ENCODE measurements around the gene TMED3.

Gene TMED3

DNA sequence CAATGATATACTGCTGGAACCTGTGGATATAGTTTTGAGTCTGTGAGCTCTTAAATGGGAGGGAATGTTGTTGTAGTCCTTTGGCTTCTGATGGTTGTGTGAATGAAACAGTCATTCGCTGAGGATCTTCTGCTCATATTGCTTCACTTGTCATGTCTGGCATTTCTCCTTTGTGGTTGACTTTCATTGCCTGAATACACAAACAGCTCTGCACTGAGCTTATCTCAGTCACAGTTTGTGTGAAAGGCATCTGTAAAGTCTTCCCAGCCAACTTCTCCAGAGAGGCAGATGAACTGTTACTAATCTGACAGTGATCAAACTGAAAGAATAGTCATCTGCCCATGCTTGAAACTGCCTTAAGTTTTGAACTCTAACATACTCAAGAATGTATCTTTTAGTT is 59.8 kb downstream of the TMED3 start:
- TF ChIP-seq, protein P1, sequence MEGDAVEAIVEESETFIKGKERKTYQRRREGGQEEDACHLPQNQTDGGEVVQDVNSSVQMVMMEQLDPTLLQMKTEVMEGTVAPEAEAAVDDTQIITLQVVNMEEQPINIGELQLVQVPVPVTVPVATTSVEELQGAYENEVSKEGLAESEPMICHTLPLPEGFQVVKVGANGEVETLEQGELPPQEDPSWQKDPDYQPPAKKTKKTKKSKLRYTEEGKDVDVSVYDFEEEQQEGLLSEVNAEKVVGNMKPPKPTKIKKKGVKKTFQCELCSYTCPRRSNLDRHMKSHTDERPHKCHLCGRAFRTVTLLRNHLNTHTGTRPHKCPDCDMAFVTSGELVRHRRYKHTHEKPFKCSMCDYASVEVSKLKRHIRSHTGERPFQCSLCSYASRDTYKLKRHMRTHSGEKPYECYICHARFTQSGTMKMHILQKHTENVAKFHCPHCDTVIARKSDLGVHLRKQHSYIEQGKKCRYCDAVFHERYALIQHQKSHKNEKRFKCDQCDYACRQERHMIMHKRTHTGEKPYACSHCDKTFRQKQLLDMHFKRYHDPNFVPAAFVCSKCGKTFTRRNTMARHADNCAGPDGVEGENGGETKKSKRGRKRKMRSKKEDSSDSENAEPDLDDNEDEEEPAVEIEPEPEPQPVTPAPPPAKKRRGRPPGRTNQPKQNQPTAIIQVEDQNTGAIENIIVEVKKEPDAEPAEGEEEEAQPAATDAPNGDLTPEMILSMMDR (IDR thresholded peaks at IDR 0.05; ENCODE audit: control insufficient read depth, insufficient read depth, low read depth, low read length, missing control alignments): no peak
- peak; percentile 52 for DNase-seq (ENCODE audit: low read depth)

DNA sequence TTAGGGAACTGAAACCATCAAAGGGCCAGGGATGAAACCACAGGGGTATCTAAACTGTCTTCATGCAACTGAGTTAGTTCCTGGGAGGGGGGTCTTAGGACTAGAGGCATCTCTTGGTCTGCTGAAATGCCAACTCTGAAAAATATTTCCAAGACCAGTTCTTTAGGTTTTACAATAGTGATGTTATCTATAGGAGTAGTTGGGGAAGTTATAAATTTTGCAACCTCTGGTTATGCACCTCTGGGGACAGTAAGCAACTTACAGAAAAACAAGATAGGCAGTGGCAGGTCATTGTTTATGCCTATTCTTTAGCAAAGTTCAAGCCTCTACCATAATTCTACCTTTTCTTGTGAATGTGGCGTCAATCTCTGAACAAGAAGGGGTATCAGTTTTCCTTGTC is 60.7 kb downstream of the TMED3 start:
- no peak for DNase-seq (ENCODE audit: low read depth)
- H3K4me3 ChIP-seq (ENCODE audit: control insufficient read depth, low read depth, low read length): no peak overlapping the region
- TF ChIP-seq, protein P1 (IDR thresholded peaks at IDR 0.05; ENCODE audit: control insufficient read depth, insufficient read depth, low read depth, low read length, missing control alignments): no peak

More for the DNA sequence above, 59.8 kb downstream of the TMED3 start:
- no peak overlapping the region for H3K4me3 ChIP-seq (ENCODE audit: control insufficient read depth, low read depth, low read length)

DNA sequence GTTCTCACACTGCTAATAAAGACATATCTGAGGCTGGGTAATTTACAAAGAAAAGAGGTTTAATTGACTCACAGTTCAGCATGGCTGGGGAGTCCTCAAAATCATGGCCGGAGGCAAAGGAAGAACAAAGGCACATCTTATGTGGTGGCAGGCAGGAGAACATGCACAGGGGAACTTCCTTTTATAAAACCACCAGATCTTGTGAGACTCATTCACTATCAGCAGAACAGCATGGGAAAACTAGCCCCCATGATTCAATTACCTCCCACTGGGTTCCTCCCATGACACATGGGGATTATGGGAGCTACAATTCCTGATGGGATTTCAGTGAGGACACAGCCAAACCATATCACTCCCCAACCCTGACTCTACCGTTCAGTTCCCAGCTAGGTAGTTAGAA is 61.5 kb downstream of the TMED3 start:
- no peak overlapping the region for H3K4me3 ChIP-seq (ENCODE audit: control insufficient read depth, low read depth, low read length)
- no peak for DNase-seq (ENCODE audit: low read depth)
- TF ChIP-seq, protein P1 (IDR thresholded peaks at IDR 0.05; ENCODE audit: control insufficient read depth, insufficient read depth, low read depth, low read length, missing control alignments): no peak

All from AG09309 (cell line).